ENCODE results near the gene TIE1. TPM values are rescaled to one million over a fixed set of nuclear protein-coding genes. Genes with fewer than 3 reads are reported as not detected.

Gene TIE1
- total and polyA plus RNA-seq, 12 donors, result 5.0 to 49.8 (median 27.0) TPM

DNA sequence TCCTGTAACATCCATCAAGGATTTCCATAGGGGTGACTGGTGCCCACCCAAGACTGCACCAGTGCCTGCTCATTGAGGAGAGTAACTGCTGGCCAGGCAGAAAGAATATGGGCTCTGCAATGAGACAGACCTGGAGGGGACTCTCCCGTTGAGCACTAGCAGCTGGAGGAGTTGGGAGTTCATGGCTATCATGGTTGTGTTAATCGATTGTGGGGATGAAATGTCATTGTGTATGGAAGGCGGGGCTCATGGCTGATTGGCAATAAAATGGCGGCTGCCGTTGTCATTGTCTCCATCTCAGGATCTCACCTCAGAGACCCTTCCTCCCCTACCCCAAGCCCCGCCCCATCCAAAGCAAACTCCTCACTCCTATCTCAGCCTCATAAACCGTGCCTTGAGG lies 27.1 kb upstream of the TIE1 start:
- DNase-seq, result no peak
- TF ChIP-seq, protein P1, sequence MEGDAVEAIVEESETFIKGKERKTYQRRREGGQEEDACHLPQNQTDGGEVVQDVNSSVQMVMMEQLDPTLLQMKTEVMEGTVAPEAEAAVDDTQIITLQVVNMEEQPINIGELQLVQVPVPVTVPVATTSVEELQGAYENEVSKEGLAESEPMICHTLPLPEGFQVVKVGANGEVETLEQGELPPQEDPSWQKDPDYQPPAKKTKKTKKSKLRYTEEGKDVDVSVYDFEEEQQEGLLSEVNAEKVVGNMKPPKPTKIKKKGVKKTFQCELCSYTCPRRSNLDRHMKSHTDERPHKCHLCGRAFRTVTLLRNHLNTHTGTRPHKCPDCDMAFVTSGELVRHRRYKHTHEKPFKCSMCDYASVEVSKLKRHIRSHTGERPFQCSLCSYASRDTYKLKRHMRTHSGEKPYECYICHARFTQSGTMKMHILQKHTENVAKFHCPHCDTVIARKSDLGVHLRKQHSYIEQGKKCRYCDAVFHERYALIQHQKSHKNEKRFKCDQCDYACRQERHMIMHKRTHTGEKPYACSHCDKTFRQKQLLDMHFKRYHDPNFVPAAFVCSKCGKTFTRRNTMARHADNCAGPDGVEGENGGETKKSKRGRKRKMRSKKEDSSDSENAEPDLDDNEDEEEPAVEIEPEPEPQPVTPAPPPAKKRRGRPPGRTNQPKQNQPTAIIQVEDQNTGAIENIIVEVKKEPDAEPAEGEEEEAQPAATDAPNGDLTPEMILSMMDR (IDR thresholded peaks at IDR 0.05), result no peak
- TF ChIP-seq POLR2A (IDR thresholded peaks at IDR 0.05), result no peak
- 96 to 100% (median 98%) methylated on average over 5 to 7 of the region's 7 CpGs for WGBS, 4 donors
- no peaks in the 10 kb centered on the region for H3K27me3 ChIP-seq
- intact Hi-C loops (cut with DNase I), result no loop called here
- no peaks in the 10 kb centered on the region for H3K36me3 ChIP-seq (replicated peaks in 1 of 2)
- H3K4me3 ChIP-seq, result no peak overlapping the region
- peak overlapping the region in 1 of 5 donors; percentile 68 for H3K27ac ChIP-seq
- no peaks in the 10 kb centered on the region for H3K9me3 ChIP-seq (replicated peaks in 1 of 3)
- peaks cover 0 to 9% of the 10 kb centered on the region in 2 donors for H3K4me1 ChIP-seq (replicated peaks in 1 of 2)

DNA sequence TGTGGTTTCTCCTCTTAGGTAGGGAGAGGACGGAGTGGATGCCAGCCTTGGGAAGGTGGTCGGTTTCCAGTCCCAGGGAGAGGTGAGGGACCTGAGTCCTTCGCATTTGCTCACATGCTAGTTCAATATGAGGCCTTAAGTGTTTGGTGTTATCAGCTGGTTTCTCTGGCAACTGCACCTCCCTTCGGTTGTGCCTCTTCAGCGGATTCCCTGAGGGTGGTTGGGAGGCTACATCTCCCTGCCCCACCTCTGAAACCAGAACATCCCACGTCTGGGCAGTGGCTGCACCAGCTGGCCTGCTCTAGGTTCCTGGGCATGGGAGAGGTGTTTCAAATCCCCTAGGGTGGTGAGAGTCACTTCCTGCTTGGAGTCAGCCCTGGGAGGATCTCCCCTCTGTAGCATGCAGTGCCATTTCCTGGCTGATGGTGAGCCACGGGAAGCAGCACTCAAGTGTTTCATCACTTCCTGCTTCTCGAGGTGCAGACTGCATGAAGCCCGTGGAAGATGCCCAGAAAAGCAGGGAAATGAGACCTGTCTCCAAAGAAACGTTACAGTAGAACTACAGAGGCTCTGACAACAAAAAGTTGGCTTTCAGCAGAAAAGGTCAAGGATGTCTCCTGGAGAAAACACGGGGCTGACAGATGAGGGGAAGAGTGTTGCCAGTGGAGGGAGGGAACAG lies 26.5 kb upstream of the TIE1 start:
- DNase-seq, result peak in 5 of 7 donors; percentile 28 to 56 (median 46)
- no peaks in the 10 kb centered on the region for H3K9me3 ChIP-seq (replicated peaks in 1 of 3)
- WGBS, 4 donors, result 5 to 45% (median 39%) methylated on average over 5 to 11 of the region's 11 CpGs
- H3K4me3 ChIP-seq, result no peak overlapping the region
- TF ChIP-seq, protein P1 (IDR thresholded peaks at IDR 0.05), result no peak
- no peak for TF ChIP-seq POLR2A (IDR thresholded peaks at IDR 0.05)
- no peaks in the 10 kb centered on the region for H3K36me3 ChIP-seq (replicated peaks in 1 of 2)
- H3K27ac ChIP-seq, result peak overlapping the region in 2 of 5 donors; percentile 54 to 68
- H3K4me1 ChIP-seq (replicated peaks in 1 of 2), result peaks cover 0 to 9% of the 10 kb centered on the region in 2 donors
- H3K27me3 ChIP-seq, result no peaks in the 10 kb centered on the region
- intact Hi-C loops (cut with DNase I), result no loop called here

DNA sequence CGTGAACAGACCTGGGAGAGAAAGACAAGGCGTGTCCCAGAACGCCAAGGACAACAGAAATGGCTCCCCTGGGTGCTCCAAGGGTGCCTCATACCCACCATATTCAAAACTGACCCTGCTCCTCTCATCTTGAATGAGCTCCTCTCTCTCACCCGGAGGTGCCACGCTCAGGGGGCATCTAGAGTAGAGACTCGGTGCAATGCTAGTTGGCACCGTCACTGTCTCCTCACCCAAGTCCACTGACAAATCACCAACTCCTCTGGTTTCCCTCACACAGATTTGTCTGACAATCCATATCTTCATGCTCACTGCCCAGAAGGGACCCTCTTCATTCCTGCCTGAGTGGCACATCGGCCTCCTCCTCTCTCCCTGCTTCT lies 26.0 kb upstream of the TIE1 start:
- intact Hi-C loops (cut with DNase I), result no loop called here
- no peak overlapping the region for H3K4me3 ChIP-seq
- peak overlapping the region in 1 of 5 donors; percentile 68 for H3K27ac ChIP-seq
- H3K36me3 ChIP-seq (replicated peaks in 1 of 2), result no peaks in the 10 kb centered on the region
- TF ChIP-seq, protein P1 (IDR thresholded peaks at IDR 0.05), result no peak
- no peak for TF ChIP-seq POLR2A (IDR thresholded peaks at IDR 0.05)
- peaks cover 0 to 9% of the 10 kb centered on the region in 2 donors for H3K4me1 ChIP-seq (replicated peaks in 1 of 2)
- DNase-seq, result no peak
- WGBS, 4 donors, result 54 to 75% (median 63%) methylated on average over 8 of the region's 8 CpGs
- H3K27me3 ChIP-seq, result no peaks in the 10 kb centered on the region
- H3K9me3 ChIP-seq (replicated peaks in 1 of 3), result no peaks in the 10 kb centered on the region

DNA sequence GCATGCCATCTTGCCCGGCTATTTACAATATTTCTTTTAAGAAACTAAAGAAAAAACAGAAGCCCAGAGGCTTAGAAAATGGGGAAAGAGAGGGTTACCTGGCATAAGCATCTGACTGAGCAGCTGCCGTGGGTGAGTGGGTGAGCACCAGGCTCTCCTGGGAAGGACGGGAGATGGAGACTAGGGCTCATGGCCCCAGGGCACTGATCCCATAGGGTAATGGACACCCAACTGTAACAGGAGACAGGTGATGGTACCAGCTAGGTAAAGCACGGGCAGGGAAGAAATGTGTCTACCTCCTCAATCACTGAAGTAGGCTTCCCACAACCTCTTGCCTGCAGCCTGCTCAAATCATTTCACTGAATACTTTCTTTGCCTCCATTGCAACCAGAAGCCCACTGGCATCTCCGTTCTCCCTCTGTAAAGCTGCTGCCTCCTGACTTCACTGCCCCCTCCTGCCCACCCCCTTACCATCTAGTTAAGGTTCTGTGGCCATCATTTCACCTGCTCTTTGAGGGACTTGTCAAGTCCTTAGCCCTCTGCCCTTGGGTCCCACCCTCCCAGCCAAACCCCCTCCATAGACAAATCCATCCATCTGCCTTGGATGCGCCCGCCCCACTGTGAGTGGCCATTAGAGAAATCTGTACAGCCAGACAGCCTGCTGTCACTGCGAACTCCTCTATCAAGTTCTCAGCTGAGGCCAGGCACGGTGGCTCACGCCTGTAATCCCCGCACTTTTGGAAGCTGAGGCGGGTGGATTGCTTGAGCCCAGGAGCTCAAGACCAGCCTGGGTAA lies 24.8 kb upstream of the TIE1 start:
- WGBS, 4 donors, result 86 to 92% (median 88%) methylated on average over 11 to 12 of the region's 12 CpGs
- DNase-seq, result no peak
- intact Hi-C loops (cut with DNase I), result no loop called here
- H3K36me3 ChIP-seq (replicated peaks in 1 of 2), result no peaks in the 10 kb centered on the region
- H3K9me3 ChIP-seq (replicated peaks in 1 of 3), result no peaks in the 10 kb centered on the region
- H3K4me3 ChIP-seq, result no peak overlapping the region
- H3K4me1 ChIP-seq (replicated peaks in 1 of 2), result peaks cover 0 to 9% of the 10 kb centered on the region in 2 donors
- no peaks in the 10 kb centered on the region for H3K27me3 ChIP-seq
- H3K27ac ChIP-seq, result no peak overlapping the region
- no peak for TF ChIP-seq POLR2A (IDR thresholded peaks at IDR 0.05)
- TF ChIP-seq, protein P1 (IDR thresholded peaks at IDR 0.05), result no peak
